ENCODE measurements around the gene HIVEP3.

GRCh38 chr1:41519667-41520066 is 399.1 kb downstream of the HIVEP3 start:
- TF ChIP-seq, protein P1, sequence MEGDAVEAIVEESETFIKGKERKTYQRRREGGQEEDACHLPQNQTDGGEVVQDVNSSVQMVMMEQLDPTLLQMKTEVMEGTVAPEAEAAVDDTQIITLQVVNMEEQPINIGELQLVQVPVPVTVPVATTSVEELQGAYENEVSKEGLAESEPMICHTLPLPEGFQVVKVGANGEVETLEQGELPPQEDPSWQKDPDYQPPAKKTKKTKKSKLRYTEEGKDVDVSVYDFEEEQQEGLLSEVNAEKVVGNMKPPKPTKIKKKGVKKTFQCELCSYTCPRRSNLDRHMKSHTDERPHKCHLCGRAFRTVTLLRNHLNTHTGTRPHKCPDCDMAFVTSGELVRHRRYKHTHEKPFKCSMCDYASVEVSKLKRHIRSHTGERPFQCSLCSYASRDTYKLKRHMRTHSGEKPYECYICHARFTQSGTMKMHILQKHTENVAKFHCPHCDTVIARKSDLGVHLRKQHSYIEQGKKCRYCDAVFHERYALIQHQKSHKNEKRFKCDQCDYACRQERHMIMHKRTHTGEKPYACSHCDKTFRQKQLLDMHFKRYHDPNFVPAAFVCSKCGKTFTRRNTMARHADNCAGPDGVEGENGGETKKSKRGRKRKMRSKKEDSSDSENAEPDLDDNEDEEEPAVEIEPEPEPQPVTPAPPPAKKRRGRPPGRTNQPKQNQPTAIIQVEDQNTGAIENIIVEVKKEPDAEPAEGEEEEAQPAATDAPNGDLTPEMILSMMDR (optimal IDR thresholded peaks at IDR 0.05 in 1 of 3, IDR thresholded peaks at IDR 0.05 in 1 of 3, conservative IDR thresholded peaks at IDR 0.05 in 1 of 3; ENCODE audit: extremely low read depth in 1 of 3, insufficient read depth in 2 of 3, low read length in 3 of 3): no peak
- TF ChIP-seq EZH2 (IDR thresholded peaks at IDR 0.05; ENCODE audit: low read length): no peak

All from keratinocyte (primary cell).